Tibial nerve (tissue), 4 donors: ENCODE results near the gene BLVRB.

Experiments used
- CTCF ChIP-seq, 5 experiments: fragments of 200-600 bp in 3 of 5; fragments of 450-650 bp in 2 of 5; sonication (generic) in 3 of 5; IDR thresholded peaks; one replicate each; pipeline ENCODE4 v1.5.1; 2016 to 2019; ENCODE audit warnings: antibody characterized with exemption in 5 of 5, mild to moderate bottlenecking in 3 of 5, moderate library complexity in 2 of 5
- EP300 ChIP-seq, 2 donors: sonication (generic); formaldehyde crosslinking; IDR thresholded peaks; one replicate each; pipeline ENCODE4 v1.6.1; 2017; ENCODE audit warnings: antibody characterized with exemption in 2 of 2, mild to moderate bottlenecking in 1 of 2
- POLR2A ChIP-seq, 2 donors: fragments of 450-650 bp; IDR thresholded peaks; one replicate each; pipeline ENCODE4 v1.6.1; 2017; ENCODE audit warnings: antibody characterized with exemption in 2 of 2, mild to moderate bottlenecking in 2 of 2, moderate library complexity in 2 of 2

GRCh38 chr19:40403262-40403984, 62.1 kb downstream of the BLVRB start:
- TF ChIP-seq CTCF (IDR thresholded peaks at IDR 0.05), result peak in 1 of 5 experiments; percentile 19
- TF ChIP-seq POLR2A (IDR thresholded peaks at IDR 0.05), result peak in 1 of 2 donors; percentile 44
- TF ChIP-seq EP300 (IDR thresholded peaks at IDR 0.05), result peak in 1 of 2 donors; percentile 72
